ENCODE data around the gene TXNRD1.

DNA sequence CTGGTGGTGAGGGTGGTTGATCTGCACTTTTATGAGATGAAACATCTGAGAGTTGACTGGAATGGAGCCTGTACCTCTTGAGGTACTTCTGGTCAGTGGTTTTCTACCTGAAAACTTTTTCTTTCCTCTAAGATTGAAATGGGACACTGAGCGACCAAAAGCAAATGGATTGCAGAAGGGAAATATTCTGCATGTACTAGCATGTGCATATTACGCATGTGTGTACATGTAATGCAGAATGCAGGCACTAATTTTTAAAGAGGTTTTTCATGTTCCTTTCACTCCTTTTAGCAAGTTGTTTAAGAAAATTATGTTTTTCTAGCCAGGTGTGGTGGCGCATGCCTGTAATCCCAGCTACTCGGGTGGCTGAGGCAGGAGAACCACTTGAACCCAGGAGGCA lies 59.2 kb downstream of the TXNRD1 start:
- TF ChIP-seq, protein P1, sequence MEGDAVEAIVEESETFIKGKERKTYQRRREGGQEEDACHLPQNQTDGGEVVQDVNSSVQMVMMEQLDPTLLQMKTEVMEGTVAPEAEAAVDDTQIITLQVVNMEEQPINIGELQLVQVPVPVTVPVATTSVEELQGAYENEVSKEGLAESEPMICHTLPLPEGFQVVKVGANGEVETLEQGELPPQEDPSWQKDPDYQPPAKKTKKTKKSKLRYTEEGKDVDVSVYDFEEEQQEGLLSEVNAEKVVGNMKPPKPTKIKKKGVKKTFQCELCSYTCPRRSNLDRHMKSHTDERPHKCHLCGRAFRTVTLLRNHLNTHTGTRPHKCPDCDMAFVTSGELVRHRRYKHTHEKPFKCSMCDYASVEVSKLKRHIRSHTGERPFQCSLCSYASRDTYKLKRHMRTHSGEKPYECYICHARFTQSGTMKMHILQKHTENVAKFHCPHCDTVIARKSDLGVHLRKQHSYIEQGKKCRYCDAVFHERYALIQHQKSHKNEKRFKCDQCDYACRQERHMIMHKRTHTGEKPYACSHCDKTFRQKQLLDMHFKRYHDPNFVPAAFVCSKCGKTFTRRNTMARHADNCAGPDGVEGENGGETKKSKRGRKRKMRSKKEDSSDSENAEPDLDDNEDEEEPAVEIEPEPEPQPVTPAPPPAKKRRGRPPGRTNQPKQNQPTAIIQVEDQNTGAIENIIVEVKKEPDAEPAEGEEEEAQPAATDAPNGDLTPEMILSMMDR (tag by site-specific recombination; IDR thresholded peaks at IDR 0.05): no peak
- TF ChIP-seq, protein P2, sequence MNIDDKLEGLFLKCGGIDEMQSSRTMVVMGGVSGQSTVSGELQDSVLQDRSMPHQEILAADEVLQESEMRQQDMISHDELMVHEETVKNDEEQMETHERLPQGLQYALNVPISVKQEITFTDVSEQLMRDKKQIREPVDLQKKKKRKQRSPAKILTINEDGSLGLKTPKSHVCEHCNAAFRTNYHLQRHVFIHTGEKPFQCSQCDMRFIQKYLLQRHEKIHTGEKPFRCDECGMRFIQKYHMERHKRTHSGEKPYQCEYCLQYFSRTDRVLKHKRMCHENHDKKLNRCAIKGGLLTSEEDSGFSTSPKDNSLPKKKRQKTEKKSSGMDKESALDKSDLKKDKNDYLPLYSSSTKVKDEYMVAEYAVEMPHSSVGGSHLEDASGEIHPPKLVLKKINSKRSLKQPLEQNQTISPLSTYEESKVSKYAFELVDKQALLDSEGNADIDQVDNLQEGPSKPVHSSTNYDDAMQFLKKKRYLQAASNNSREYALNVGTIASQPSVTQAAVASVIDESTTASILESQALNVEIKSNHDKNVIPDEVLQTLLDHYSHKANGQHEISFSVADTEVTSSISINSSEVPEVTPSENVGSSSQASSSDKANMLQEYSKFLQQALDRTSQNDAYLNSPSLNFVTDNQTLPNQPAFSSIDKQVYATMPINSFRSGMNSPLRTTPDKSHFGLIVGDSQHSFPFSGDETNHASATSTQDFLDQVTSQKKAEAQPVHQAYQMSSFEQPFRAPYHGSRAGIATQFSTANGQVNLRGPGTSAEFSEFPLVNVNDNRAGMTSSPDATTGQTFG (tag by site-specific recombination; IDR thresholded peaks at IDR 0.05; ENCODE audit: borderline replicate concordance): no peak
- TF ChIP-seq, protein P3, sequence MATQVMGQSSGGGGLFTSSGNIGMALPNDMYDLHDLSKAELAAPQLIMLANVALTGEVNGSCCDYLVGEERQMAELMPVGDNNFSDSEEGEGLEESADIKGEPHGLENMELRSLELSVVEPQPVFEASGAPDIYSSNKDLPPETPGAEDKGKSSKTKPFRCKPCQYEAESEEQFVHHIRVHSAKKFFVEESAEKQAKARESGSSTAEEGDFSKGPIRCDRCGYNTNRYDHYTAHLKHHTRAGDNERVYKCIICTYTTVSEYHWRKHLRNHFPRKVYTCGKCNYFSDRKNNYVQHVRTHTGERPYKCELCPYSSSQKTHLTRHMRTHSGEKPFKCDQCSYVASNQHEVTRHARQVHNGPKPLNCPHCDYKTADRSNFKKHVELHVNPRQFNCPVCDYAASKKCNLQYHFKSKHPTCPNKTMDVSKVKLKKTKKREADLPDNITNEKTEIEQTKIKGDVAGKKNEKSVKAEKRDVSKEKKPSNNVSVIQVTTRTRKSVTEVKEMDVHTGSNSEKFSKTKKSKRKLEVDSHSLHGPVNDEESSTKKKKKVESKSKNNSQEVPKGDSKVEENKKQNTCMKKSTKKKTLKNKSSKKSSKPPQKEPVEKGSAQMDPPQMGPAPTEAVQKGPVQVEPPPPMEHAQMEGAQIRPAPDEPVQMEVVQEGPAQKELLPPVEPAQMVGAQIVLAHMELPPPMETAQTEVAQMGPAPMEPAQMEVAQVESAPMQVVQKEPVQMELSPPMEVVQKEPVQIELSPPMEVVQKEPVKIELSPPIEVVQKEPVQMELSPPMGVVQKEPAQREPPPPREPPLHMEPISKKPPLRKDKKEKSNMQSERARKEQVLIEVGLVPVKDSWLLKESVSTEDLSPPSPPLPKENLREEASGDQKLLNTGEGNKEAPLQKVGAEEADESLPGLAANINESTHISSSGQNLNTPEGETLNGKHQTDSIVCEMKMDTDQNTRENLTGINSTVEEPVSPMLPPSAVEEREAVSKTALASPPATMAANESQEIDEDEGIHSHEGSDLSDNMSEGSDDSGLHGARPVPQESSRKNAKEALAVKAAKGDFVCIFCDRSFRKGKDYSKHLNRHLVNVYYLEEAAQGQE (tag by site-specific recombination; IDR thresholded peaks at IDR 0.05): no peak
- TF ChIP-seq ZNF184 (tag by site-specific recombination; IDR thresholded peaks at IDR 0.05) (no peak), ZNF311 (tag by site-specific recombination; IDR thresholded peaks at IDR 0.05; ENCODE audit: borderline replicate concordance) (no peak), ZSCAN30 (tag by site-specific recombination; IDR thresholded peaks at IDR 0.05) (no peak), RBAK (tag by site-specific recombination; IDR thresholded peaks at IDR 0.05) (no peak), SP2 (tag by site-specific recombination; IDR thresholded peaks at IDR 0.05) (no peak), ZBTB17 (tag by site-specific recombination; IDR thresholded peaks at IDR 0.05) (no peak), TRIM28 (IDR thresholded peaks at IDR 0.05; ENCODE audit: borderline replicate concordance, low read length) (no peak), KLF1 (tag by site-specific recombination; IDR thresholded peaks at IDR 0.05) (no peak), YY1 (tag by site-specific recombination; IDR thresholded peaks at IDR 0.05) (no peak), KLF10 (tag by site-specific recombination; IDR thresholded peaks at IDR 0.05) (no peak), MZF1 (tag by site-specific recombination; IDR thresholded peaks at IDR 0.05; ENCODE audit: borderline replicate concordance) (no peak)
